NCI-H345 treated with DMSO at 0.1 percent for 48 hours (cell line): ENCODE data around the gene ANKS1B.
A peak's percentile ranks its signal among the peaks of the same experiment; 100 is the strongest.

Experiments used
- DNase-seq: peaks from one replicate; lab custom pipeline; 2025; ENCODE audit not compliant: unreplicated experiment; lab: John Stamatoyannopoulos, UW

ANKS1B gene

DNA sequence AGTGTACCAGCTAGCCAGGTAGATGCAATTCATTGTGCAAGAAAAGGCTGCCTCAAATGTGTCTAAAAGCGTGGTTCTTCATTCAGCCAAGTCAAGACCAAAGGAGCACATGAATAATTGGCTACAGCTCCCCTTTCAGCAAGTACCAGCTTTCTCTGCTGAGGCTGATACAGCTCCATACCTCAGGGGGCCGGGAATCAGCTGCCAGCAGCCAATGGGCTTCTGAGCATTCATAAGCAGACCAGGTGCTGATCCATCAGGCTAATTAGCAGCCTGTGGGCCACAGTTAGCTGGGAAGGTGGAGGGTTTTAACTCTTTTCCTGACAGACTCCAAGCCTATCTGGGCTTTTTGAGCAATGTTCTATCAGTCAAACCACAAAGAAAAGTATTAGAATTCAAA, 1075.0 kb downstream of the ANKS1B start:
- DNase-seq, result no peak

DNA sequence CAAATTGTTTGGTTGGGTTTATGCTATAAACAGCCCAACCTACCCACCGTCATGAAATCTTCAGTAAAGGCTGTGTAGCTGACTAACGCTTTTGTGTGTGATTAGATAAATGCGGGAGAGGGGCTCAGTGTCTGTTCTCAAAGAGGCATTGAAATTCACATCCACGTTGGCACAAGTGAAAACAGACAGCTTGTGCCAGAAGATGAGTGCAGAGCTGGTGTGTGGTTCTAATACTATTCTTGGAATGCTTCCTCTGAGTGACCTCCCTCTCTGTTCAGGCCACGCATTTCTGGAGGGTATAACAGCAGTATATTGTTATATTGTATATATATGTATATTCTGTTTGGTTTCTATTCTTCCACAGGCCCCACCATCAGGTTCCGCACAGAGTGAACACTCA, 1075.9 kb downstream of the ANKS1B start:
- DNase-seq, result no peak

DNA sequence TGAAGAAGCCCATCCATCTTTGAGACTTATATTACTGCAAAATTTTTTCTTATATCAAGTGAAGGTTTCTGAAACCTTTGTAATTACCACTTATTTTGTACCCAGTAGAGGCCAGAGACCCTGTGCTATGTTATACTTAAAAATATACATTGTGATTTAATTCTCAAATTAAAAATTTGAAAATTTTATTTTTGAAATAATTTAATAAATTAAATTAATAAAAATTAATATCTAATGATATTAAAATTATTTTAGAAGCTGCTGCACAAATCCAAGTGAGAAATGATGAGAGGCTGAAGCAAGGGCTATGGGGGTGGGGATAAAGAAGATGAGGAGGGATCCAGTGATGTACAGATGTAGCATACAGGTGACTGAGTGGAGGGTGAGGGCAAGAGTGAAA, 1080.9 kb downstream of the ANKS1B start:
- no peak for DNase-seq

DNA sequence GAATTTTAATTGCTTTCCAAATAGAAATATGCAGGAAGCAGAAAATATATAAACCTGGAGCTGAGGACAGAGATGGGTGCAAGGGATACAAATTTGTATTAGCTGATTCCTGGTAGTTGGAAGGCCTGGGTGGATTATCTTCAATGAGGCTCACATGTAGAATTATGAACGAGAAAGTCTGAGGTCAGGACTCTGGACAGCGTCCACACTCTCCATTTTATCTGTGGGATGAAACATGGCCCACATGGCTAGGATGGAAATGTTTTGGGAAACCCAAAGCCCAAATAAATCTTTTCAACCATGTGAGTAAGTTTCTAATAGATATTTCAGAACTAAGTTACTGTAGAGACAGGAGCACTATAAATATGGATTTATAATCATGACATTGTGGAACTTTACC, 1083.5 kb downstream of the ANKS1B start:
- DNase-seq, result no peak

DNA sequence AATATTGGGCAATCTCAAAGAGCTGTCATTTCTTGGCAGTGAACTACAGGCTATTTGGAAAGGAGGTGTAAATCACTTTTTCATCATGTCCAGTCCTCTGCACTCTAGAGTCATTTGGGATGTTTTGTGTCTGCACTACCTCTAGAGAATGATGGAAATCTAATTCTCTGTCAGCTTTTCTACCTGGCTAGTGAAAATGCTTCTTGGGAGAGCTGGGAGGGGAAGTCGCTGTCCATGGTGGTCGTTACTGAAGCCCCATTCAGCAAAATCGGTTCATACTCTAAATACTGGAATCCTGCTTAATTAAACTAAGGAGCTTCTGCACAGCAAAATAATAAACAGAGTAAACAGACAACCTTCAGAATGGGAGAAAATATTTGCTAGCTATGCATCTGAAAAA, 1087.8 kb downstream of the ANKS1B start:
- no peak for DNase-seq

DNA sequence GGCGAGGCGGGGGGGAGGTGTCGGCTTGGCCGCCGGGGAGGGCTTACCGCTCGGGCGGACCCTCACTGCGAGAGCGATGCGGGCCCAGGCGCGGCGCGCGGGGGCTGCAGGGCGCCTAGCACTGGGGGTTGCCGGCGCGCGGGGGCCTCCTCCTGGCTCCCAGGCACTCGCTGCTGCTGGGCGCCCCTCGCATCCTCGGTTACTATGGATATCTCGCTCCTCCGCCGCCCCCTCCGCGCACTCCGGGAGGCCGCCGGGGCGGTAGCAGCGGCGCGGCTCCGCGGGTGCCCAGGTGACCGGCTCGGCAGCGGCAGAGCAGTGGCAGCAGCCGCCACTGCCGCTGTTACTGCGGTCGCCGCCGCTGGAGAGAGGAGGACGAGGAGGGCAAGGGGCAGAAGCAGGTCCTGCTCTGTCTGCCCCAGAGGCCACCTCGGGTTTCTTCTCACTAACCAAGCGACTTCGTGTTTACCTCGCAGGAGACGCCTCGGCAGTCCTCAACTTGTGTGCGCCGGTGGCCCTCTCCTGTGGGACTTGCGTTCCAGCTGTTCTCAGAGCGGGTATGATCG, 1089.6 kb downstream of the ANKS1B start:
- DNase-seq, result peak; percentile 47

DNA sequence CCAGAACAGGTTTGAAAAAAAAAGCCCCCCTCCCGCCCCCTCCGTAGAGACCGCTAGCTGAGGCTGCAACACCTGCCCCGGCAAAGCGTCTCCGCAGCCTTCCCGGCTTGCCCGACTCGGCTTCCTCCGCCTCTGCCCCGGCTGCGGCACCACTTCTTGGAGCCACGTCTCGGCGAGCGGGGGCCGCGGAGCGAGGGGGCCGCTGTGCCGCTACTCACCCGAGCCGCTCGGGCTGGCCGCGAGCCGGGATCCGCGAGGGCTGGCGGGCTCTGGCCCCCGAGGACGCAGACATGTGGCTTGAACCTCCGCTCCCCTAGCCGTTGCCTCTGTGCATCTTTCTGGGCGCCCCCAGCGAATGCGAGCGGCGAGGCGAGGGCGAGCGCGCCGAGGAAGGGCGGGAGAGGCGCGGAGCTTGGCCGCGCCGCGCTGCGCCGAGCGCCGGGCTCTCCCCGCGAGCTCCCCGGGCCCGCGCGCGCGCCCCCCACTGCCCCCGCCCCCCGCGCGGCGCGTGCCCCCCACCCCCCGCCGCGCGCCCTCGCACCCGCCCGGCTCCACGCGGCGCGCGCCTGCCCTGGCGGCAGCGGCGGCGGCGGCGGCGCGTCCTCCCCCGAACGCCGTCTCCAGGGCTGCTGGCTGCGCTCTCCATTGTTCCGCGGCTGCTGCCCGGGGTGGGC, 1090.2 kb downstream of the ANKS1B start:
- no peak for DNase-seq

DNA sequence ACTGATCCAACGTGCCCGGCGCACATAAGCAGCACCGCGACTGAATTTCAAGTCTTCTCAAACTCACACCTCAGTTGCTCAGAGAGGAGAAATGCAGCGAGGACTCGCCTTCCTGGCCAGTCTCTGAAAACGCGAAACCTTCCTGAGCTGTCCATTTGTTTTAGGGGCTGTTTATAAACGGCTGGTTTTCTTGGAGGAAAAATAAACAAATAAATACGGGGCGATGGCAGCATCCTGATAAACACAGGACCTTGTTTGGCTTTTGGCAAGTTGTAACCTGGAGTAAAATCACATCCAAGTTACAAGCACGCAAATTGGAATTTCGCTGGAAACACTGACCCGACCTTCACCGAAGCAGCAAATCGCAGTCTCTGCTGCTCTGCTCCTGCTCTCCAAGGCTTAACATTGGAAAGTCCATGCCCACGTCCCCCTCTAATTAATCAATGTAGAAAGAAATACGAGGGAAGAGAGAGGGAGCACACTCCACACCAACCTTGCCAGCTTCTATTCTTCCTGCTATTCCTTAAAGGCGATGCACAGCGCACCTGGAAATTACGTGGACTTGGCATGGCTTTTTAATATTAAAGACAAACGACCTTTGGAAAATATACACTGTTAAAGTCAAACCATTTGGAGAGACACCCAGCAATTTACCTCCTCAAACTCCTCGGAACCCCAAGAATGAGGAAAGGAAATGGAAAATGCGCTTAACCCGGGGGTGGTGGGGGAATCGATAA, 1090.9 kb downstream of the ANKS1B start:
- no peak for DNase-seq

DNA sequence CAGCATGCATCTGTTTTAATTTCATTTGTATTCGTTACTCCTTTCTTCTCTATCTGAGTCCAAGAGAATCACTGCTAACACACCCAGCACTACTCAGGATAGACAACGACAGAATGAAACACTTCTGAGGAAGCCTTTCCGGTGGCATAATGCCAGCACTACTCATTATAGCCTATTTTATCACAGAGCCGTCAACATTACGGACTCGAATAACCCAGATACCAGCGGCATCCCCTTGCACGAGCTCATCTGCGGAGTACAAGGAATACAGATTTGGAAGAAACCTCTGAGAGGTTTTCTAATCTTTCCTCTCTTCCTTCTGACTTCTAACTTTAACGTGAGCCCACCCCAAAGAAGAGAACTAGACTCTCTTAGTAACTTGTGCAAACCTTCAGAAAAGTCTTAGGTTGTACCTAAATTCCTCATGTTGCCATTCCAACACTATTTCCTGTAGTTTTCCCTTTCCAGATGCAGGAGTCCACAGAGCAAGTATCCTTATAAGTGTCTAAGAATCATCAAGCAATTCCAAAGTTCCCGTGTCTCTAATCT, 1091.5 kb downstream of the ANKS1B start:
- no peak for DNase-seq

DNA sequence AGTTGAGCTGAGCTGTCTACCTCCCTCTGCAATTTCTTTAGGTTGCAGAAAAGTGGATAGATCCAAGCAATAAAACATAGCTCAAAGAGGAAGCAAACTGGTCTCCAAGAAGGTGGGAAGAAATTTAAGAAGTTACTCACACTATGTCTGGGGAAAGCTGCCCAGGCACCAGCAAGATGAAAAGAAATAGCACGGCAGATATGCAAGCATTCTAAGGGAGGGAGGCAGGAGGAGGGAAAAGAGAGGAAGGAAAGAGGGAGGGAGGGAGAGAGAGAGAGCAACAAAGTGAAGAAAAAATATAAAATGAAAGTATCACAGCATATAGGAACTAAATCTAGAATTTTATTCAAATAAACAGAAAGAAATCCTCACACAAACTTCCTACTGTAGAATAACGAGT, 1099.0 kb downstream of the ANKS1B start:
- no peak for DNase-seq

DNA sequence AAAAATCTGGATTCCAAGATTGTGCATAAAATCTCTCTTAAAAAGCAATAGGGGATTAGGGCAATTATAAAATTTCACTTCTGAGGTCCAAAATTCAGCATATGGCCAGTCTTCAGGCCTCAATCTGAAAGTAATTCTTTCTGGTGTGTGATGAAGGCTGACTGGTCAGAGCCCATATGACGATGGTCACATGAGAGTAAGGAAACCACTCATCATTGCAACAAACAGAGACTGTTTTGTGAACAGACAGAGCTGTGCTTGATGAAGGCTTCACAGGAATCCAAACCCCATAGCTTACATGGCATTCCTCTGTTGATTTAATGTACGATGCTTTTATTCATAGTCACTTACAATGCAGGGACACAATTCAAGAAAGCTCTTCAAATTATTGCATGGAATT, 1101.5 kb downstream of the ANKS1B start:
- no peak for DNase-seq

DNA sequence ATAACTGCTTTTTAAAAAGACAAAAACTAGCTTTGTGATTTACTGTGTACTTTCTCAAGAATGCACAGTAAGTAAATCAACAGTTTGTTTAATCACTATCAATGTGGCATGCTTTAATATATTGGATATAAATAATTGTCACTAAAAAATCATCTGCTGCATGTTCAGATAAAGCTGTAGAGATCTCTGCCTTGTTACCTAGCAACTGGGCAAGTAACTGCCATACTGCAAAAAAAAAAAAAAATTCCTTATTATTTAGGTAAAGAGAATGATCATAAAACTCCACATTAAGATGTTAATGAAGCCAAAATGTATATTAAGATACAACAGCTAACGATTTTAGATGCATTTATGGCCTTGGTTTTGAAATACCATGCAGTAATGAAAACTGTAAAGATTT, 1102.2 kb downstream of the ANKS1B start:
- no peak for DNase-seq

DNA sequence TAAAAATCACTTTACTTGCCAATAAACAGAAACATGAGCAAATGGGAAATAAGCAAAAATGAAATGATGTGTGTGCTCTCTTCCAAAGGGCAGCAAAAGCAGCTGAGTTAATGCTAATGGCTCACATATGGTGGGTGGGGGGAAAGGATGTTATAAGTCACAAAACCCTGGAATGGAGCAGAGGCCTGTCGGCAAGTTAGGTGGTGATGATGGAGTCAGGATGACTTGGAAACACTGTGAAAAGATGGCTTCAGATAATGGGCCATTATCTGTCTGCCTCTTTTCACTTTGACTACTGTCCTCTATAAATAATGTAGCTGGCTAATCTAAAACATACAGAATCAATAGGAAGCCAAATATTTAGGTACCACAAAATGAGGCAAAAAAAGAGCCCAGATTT, 1111.0 kb downstream of the ANKS1B start:
- no peak for DNase-seq

DNA sequence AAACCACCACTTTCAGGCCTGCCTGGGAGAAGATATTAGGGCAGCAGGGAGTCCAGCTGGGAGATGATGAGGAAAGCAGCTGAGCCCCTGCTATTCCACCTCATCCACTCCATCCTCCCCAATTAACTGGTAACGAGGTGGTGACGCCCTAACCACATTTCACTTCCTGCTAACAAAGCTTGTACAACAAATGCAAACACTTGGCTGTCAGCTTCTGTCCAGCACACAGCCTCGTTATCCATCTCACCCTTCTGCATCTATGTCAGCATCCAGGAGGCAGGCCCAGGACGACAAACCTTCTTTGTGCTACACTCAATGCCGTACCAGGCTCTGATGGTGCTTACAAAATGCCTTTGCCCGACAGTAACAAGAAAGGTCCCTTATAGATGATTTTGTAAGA, 1114.2 kb downstream of the ANKS1B start:
- DNase-seq, result peak; percentile 40

DNA sequence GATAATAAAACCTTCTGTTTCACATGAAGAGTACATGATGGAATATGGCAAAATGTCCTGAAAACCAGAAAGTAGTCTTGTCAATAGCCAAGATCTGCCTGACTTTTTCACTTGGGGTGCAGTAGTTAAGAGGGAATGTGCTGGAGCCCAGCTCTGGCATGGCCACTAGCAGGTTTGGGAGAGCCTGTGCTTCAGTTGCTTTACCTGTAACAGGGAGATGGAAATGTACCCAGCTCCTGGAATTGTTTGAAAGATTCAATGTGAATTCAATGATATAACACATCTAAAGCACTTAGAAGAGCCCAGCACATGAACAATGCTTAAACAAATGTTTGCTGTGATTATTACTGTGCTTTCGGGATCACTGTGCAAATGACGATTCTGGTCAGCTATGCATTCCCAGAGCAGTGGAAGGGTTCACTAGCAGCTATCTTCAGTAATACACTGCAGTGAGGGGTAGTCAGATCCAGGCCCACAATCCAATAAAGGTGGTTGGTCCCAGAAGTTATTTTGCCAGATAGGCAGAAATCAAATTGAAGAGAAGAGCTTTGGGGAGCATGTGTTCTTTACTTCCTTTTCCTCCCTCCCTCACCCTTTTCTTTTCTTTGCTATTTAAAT, 1114.7 kb downstream of the ANKS1B start:
- no peak for DNase-seq

DNA sequence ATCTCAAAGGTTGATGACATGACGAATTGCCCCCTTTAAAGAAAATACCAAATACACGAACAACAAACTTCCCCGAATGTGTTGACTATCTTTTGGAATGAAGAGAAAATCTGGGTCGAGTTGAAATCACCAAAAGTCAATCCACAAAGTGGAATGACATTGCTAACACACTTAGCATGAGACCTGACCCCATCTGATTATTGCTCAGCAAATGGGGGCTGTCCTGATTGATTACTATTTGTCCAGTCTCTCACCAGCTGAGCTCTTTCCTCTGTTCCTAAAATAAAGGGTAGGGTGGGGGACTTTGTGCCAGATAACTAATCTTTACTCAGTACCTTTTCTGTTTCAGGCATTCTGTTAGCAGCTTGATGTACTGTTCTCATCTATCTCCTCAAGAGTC, 1116.2 kb downstream of the ANKS1B start:
- DNase-seq, result no peak

DNA sequence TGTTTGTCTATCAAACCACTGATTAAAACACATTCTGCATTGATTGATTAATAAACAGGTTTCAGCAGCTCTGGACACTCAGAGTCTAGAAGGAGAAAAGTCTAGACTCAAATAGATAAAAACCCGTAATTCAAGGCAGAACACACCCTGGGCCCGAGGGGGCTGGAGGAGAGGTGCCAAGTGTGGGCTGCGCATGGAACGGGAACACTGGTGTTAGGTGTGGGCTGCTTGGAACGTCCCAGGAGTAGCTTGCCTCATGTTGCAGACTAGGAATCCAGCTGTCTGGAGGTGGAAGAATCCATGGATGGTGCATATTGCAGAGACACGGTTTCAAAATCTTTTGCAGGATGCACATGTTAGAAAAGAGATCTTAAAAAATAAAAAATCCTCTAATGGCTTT, 1116.7 kb downstream of the ANKS1B start:
- no peak for DNase-seq

DNA sequence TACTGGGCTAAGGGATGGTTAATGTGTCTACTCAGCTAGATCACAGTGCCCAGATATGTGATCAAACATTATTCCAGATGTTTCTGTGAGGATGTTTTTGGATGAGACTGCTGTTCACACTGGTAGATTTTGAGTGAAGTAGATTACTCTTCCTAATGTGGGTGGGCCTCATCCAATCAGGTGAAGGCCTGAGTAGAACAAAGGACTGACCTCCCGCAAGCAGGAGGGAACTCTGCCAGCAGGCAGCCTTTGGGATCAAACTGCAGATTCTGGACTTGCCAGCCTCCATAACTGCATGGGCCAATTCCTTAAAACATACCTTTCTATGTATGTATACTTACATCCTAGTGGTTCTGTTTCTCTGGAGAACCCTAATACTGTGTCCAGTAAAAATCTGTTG, 1120.4 kb downstream of the ANKS1B start:
- DNase-seq, result no peak

DNA sequence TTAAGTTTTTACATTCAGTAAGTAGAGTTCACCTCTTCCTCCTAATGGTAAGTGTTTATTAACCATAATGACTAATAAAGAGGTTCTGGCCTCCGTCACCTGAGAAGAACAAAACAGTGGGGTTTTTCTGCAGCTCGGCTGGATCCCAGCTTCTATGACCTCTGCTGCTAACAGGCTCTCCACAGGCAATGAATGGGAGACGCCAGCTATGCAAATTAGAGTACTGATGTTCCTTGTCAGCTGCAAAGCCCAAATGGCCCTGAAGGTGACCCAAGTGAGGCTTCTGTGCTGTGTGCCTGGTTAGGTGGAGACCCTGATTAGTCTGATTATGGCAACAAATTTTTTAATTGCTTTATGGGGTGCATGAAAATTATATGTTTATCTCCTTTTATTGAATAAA, 1121.6 kb downstream of the ANKS1B start:
- no peak for DNase-seq

DNA sequence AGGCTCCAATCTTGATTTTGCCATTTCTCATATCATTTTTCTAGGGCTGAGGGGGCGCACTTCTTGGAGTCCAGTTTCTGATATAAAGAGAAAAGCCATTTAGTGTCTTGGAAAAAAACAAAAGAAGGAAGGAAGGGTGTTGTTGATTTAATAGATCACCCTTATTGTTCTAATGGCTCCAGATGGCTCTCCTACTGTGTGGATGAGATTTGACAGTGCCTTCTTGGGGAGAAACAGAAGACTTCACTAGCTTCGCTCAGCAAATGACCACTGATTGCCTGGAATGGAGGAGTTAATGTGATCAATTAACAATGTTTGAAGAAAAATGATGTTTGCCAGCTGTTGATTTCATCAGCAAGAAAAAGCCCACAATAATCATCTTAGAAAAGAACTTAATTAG, 1123.5 kb downstream of the ANKS1B start:
- DNase-seq, result no peak

DNA sequence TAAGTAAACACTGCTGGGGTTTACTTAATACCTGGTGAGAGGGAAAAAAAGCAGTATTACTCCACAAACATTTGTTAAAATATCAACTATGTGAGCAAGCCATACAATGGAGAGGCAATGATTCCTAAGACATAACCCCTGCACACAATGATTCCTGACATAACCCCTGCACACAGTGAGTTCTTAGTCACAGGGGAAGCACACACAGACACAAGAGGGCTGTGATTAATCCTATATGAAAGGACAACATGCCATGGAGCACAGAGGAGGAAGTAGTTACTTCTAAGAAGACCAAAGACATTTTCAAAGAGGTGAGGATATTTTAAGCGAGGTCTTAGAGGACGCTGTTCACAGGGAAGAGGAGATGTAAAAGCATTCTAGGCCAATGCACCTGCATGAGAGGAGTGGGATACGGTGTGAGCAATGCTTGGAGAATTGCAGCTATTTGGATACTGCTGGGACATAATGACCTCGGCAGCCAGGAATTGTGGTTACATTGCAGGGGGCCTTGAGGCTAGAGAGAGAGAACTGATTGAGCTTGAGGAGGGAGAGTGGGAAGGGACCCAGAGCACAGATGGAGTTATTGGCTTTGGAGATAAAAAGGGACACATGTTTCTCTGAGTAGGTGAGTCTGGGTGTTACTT, 1127.7 kb downstream of the ANKS1B start:
- no peak for DNase-seq
